OCI-LY3 (cell line): Measurements from ENCODE around the gene SULT1A2.

Experiments used
- H2AFZ ChIP-seq: fragments of 200-600, 300-600 bp; shearing (Covaris generic); 2 replicates; pipeline ENCODE4 v1.6.0; 2014; ENCODE audit warnings: antibody characterized with exemption, low read depth, low read length
- H3K27ac ChIP-seq: fragments of 200-600, 300-600 bp; sonication (generic); 2 replicates; pipeline ENCODE4 v1.5.1; 2014; ENCODE audit warnings: mild to moderate bottlenecking, low read length, moderate library complexity, mixed read lengths
- H3K27me3 ChIP-seq: fragments of 200-600, 300-600 bp; sonication (generic); 2 replicates; pipeline ENCODE4 v1.6.1; 2014; ENCODE audit warnings: low read depth, low read length, mixed read lengths
- H3K36me3 ChIP-seq: fragments of 200-600, 300-600 bp; sonication (generic); replicated peaks from 2 replicates; pipeline ENCODE3; 2014; ENCODE audit warnings: low read depth, low read length, mixed read lengths
- H3K4me1 ChIP-seq: fragments of 300-600, 200-600 bp; sonication (generic); 2 replicates; pipeline ENCODE4 v1.6.1; 2014; ENCODE audit warnings: low read length, mixed read lengths
- H3K4me2 ChIP-seq: fragments of 200-600, 300-600 bp; sonication (generic); 2 replicates; pipeline ENCODE4 v1.6.1; 2014; ENCODE audit warnings: low read length, mixed read lengths
- H3K4me3 ChIP-seq: fragments of 300-600, 200-600 bp; sonication (generic); 2 replicates; pipeline ENCODE4 v1.5.1; 2014; ENCODE audit warnings: antibody characterized with exemption, mild to moderate bottlenecking, low read length, moderate library complexity
- H3K79me2 ChIP-seq: fragments of 300-600, 200-600 bp; shearing (Covaris generic); 2 replicates; pipeline ENCODE4 v1.6.1; 2014; ENCODE audit warnings: mild to moderate bottlenecking, low read length, mixed read lengths
- H3K9ac ChIP-seq: fragments of 300-600, 200-600 bp; shearing (Covaris generic); 2 replicates; pipeline ENCODE4 v1.6.0; 2014; ENCODE audit warnings: mild to moderate bottlenecking, low read length, moderate library complexity
- H3K9me3 ChIP-seq: fragments of 200-600, 300-600 bp; shearing (Covaris generic); 2 replicates; pipeline ENCODE4 v1.6.1; 2014; ENCODE audit warnings: low read length, mixed read lengths; ENCODE audit not compliant: insufficient read depth
- H4K20me1 ChIP-seq: fragments of 200-600, 300-600 bp; sonication (generic); 2 replicates; pipeline ENCODE4 v1.6.1; 2016; ENCODE audit warnings: low read length, mixed read lengths; ENCODE audit not compliant: insufficient read depth
- EZH2phosphoT487 ChIP-seq: fragments of 200-600 bp; shearing (Covaris generic); IDR thresholded peaks from 2 replicates; pipeline ENCODE4 v1.6.1; 2018; ENCODE audit warnings: antibody characterized with exemption, mixed run types, low read depth
- TF ChIP-seq, protein P1 (sequence below): fragments of 200-600, 300-600 bp; sonication (generic); IDR thresholded peaks from 2 replicates; pipeline ENCODE4 v1.5.1; 2014; ENCODE audit warnings: antibody characterized with exemption, low read length, low read depth

SULT1A2 gene

DNA sequence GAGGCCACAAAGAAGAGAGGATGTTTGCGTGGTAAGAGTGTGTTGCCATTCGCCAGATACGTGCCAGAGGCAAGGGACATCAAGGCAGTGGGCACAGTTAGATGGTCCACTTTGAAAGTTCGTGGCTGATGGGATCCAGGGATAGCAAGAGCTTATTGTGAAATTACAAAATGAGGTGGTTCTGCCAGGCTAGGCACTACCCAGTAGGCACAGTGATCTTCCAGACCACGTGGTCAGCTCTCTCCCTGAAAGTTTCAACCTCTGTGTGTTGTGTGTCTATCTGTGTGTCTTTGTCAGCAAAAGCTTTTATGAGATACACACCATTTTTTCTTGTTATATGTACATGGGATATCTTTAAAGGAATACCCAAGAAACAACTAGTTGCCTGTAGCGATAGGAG, 33.6 kb downstream of the SULT1A2 start:
- no peaks in the 10 kb centered on the region for H3K9me3 ChIP-seq
- no peak overlapping the region for H3K4me2 ChIP-seq
- H3K27ac ChIP-seq, result no peak overlapping the region
- H3K36me3 ChIP-seq, result peaks cover 21% of the 10 kb centered on the region
- H3K79me2 ChIP-seq, result peaks cover 15% of the 10 kb centered on the region
- no peaks in the 10 kb centered on the region; the same call in 1 of the 2 replicates for H4K20me1 ChIP-seq
- no peaks in the 10 kb centered on the region for H3K4me1 ChIP-seq
- no peak overlapping the region for H3K9ac ChIP-seq
- H3K27me3 ChIP-seq, result no peaks in the 10 kb centered on the region
- no peak overlapping the region for H2AFZ ChIP-seq
- no peak overlapping the region for H3K4me3 ChIP-seq
- no peak for TF ChIP-seq EZH2phosphoT487
- TF ChIP-seq, protein P1, sequence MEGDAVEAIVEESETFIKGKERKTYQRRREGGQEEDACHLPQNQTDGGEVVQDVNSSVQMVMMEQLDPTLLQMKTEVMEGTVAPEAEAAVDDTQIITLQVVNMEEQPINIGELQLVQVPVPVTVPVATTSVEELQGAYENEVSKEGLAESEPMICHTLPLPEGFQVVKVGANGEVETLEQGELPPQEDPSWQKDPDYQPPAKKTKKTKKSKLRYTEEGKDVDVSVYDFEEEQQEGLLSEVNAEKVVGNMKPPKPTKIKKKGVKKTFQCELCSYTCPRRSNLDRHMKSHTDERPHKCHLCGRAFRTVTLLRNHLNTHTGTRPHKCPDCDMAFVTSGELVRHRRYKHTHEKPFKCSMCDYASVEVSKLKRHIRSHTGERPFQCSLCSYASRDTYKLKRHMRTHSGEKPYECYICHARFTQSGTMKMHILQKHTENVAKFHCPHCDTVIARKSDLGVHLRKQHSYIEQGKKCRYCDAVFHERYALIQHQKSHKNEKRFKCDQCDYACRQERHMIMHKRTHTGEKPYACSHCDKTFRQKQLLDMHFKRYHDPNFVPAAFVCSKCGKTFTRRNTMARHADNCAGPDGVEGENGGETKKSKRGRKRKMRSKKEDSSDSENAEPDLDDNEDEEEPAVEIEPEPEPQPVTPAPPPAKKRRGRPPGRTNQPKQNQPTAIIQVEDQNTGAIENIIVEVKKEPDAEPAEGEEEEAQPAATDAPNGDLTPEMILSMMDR, result no peak

GRCh38 chr16:28562199-28562598, 34.7 kb downstream of the SULT1A2 start:
- Histone ChIP-seq H3K27me3 (no peaks in the 10 kb centered on the region), H3K36me3 (peaks cover 22% of the 10 kb centered on the region), H3K79me2 (peaks cover 13% of the 10 kb centered on the region)

GRCh38 chr16:28561557-28562187, 35.2 kb downstream of the SULT1A2 start:
- Histone ChIP-seq H3K4me2 (no peak overlapping the region), H3K9me3 (no peaks in the 10 kb centered on the region), H3K9ac (no peak overlapping the region), H3K4me3 (no peak overlapping the region), H3K27me3 (no peaks in the 10 kb centered on the region), H4K20me1 (no peaks in the 10 kb centered on the region; the same call in 1 of the 2 replicates), H3K36me3 (peaks cover 22% of the 10 kb centered on the region), H3K79me2 (peaks cover 13% of the 10 kb centered on the region), H2AFZ (no peak overlapping the region), H3K4me1 (peaks cover 5% of the 10 kb centered on the region), H3K27ac (no peak overlapping the region)
- TF ChIP-seq, protein P1, result no peak
- no peak for TF ChIP-seq EZH2phosphoT487

More at GRCh38 chr16:28562199-28562598, 34.7 kb downstream of the SULT1A2 start:
- TF ChIP-seq, protein P1, result no peak
- no peak for TF ChIP-seq EZH2phosphoT487
- Histone ChIP-seq H2AFZ (no peak overlapping the region), H3K27ac (no peak overlapping the region), H3K9ac (no peak overlapping the region), H3K4me3 (no peak overlapping the region), H4K20me1 (no peaks in the 10 kb centered on the region; the same call in 1 of the 2 replicates), H3K9me3 (no peaks in the 10 kb centered on the region), H3K4me1 (no peaks in the 10 kb centered on the region), H3K4me2 (no peak overlapping the region)

- Histone ChIP-seq H3K27ac (no peak overlapping the region), H3K4me3 (no peak overlapping the region), H2AFZ (no peak overlapping the region), H3K27me3 (no peaks in the 10 kb centered on the region), H3K9ac (no peak overlapping the region), H3K4me2 (no peak overlapping the region), H3K4me1 (peaks cover 22% of the 10 kb centered on the region), H3K9me3 (no peaks in the 10 kb centered on the region), H3K36me3 (peaks cover 26% of the 10 kb centered on the region), H4K20me1 (no peaks in the 10 kb centered on the region; the same call in 1 of the 2 replicates), H3K79me2 (peaks cover 21% of the 10 kb centered on the region)
- TF ChIP-seq, protein P1, result no peak
- no peak for TF ChIP-seq EZH2phosphoT487
Measured at GRCh38 chr16:28558456-28558855, 38.4 kb downstream of the SULT1A2 start.
